Measurements from ENCODE around the gene ANKRD1.
"Not testable (repeated sequence)": the region's sequence is repeated elsewhere in the genome, so short reads cannot be mapped to it uniquely, and the experiment has no call there.

Gene ANKRD1

GRCh38 chr10:90920986-90921666 is at the start of gene ANKRD1:
TSS of gene ANKRD1 (minus strand) at chr10:90921087. CDS start at chr10:90921027, 60 bp downstream.
- DNase-seq (ENCODE audit: low spot score) = no peak

GRCh38 chr10:90969947-90970673 is 49.2 kb upstream of the ANKRD1 start:
- no peak for DNase-seq (ENCODE audit: low spot score)

- DNase-seq (ENCODE audit: low spot score) = no peak
Measured at GRCh38 chr10:90969121-90969534, 48.2 kb upstream of the ANKRD1 start.

GRCh38 chr10:90968328-90969081 is 47.6 kb upstream of the ANKRD1 start:
- DNase-seq (ENCODE audit: low spot score) = no peak

- DNase-seq (ENCODE audit: low spot score) = no peak
Measured at GRCh38 chr10:90967865-90968264, 47.0 kb upstream of the ANKRD1 start.

- DNase-seq (ENCODE audit: low spot score) = no peak
Measured at GRCh38 chr10:90966146-90966545, 45.3 kb upstream of the ANKRD1 start.

GRCh38 chr10:90965720-90966119 is 44.8 kb upstream of the ANKRD1 start:
- no peak for DNase-seq (ENCODE audit: low spot score)

- DNase-seq (ENCODE audit: low spot score) = no peak
Measured at GRCh38 chr10:90964781-90965465, 44.0 kb upstream of the ANKRD1 start.

GRCh38 chr10:90963331-90963730 is 42.4 kb upstream of the ANKRD1 start:
- DNase-seq (ENCODE audit: low spot score) = no peak

GRCh38 chr10:90960355-90960814 is 39.5 kb upstream of the ANKRD1 start:
- DNase-seq (ENCODE audit: low spot score) = no peak

- DNase-seq (ENCODE audit: low spot score) = no peak
Measured at GRCh38 chr10:90959826-90960225, 38.9 kb upstream of the ANKRD1 start.

GRCh38 chr10:90958781-90959180 is 37.9 kb upstream of the ANKRD1 start:
- no peak for DNase-seq (ENCODE audit: low spot score)

GRCh38 chr10:90947030-90947960 is 26.4 kb upstream of the ANKRD1 start:
- DNase-seq (ENCODE audit: low spot score) = no peak

- no peak for DNase-seq (ENCODE audit: low spot score)
Measured at GRCh38 chr10:90945491-90946070, 24.7 kb upstream of the ANKRD1 start.

GRCh38 chr10:90944749-90945148 is 23.9 kb upstream of the ANKRD1 start:
- no peak for DNase-seq (ENCODE audit: low spot score)

- DNase-seq (ENCODE audit: low spot score) = not testable (repeated sequence)
Measured at GRCh38 chr10:90942980-90943379, 22.1 kb upstream of the ANKRD1 start.

GRCh38 chr10:90939648-90940047 is 18.8 kb upstream of the ANKRD1 start:
- no peak for DNase-seq (ENCODE audit: low spot score)

GRCh38 chr10:90939116-90939515 is 18.2 kb upstream of the ANKRD1 start:
- DNase-seq (ENCODE audit: low spot score) = no peak

GRCh38 chr10:90937645-90938258 is 16.9 kb upstream of the ANKRD1 start:
- no peak for DNase-seq (ENCODE audit: low spot score)

- DNase-seq (ENCODE audit: low spot score) = no peak
Measured at GRCh38 chr10:90936276-90936659, 15.4 kb upstream of the ANKRD1 start.
